ENCODE measurements around the gene FYCO1.

The FYCO1 gene

DNA sequence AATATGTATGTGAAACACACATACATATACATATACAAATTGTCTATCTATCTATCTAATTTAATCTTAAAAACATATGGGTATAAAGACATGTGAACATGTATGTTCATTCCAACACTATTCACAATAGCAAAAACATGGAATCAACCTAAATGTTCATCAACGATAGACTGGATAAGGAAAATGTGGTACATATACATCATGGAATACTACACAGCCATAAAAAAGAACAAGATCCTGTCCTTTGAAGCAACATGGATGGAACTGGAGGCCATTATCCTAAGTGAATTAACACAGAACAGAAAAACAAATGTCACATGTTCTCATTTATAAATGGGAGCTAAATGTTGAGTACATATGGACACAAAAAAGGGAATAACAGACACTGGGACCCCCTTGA lies 103.5 kb downstream of the FYCO1 start:
- DNase-seq (ENCODE audit: low read depth in 1 of 2, low spot score in 1 of 2) = no peak
- Histone ChIP-seq H3K4me3 (replicated peaks; ENCODE audit: insufficient read depth, low read length) (no peak overlapping the region), H3K27ac (replicated peaks) (no peak overlapping the region), H3K27me3 (ENCODE audit: insufficient read depth, poor library complexity, severe bottlenecking) (no peaks in the 10 kb centered on the region)
- TF ChIP-seq, protein P1, sequence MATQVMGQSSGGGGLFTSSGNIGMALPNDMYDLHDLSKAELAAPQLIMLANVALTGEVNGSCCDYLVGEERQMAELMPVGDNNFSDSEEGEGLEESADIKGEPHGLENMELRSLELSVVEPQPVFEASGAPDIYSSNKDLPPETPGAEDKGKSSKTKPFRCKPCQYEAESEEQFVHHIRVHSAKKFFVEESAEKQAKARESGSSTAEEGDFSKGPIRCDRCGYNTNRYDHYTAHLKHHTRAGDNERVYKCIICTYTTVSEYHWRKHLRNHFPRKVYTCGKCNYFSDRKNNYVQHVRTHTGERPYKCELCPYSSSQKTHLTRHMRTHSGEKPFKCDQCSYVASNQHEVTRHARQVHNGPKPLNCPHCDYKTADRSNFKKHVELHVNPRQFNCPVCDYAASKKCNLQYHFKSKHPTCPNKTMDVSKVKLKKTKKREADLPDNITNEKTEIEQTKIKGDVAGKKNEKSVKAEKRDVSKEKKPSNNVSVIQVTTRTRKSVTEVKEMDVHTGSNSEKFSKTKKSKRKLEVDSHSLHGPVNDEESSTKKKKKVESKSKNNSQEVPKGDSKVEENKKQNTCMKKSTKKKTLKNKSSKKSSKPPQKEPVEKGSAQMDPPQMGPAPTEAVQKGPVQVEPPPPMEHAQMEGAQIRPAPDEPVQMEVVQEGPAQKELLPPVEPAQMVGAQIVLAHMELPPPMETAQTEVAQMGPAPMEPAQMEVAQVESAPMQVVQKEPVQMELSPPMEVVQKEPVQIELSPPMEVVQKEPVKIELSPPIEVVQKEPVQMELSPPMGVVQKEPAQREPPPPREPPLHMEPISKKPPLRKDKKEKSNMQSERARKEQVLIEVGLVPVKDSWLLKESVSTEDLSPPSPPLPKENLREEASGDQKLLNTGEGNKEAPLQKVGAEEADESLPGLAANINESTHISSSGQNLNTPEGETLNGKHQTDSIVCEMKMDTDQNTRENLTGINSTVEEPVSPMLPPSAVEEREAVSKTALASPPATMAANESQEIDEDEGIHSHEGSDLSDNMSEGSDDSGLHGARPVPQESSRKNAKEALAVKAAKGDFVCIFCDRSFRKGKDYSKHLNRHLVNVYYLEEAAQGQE (IDR thresholded peaks at IDR 0.05; ENCODE audit: insufficient replicate concordance, low read depth) = no peak
- TF ChIP-seq POLR2AphosphoS5 (IDR thresholded peaks at IDR 0.05; ENCODE audit: low read depth) = no peak
- no peak for TF ChIP-seq SPI1 (IDR thresholded peaks at IDR 0.05; ENCODE audit: borderline replicate concordance, low read depth)
- TF ChIP-seq, protein P2, sequence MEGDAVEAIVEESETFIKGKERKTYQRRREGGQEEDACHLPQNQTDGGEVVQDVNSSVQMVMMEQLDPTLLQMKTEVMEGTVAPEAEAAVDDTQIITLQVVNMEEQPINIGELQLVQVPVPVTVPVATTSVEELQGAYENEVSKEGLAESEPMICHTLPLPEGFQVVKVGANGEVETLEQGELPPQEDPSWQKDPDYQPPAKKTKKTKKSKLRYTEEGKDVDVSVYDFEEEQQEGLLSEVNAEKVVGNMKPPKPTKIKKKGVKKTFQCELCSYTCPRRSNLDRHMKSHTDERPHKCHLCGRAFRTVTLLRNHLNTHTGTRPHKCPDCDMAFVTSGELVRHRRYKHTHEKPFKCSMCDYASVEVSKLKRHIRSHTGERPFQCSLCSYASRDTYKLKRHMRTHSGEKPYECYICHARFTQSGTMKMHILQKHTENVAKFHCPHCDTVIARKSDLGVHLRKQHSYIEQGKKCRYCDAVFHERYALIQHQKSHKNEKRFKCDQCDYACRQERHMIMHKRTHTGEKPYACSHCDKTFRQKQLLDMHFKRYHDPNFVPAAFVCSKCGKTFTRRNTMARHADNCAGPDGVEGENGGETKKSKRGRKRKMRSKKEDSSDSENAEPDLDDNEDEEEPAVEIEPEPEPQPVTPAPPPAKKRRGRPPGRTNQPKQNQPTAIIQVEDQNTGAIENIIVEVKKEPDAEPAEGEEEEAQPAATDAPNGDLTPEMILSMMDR (IDR thresholded peaks at IDR 0.05; ENCODE audit: insufficient read depth, low read length) = no peak
- TF ChIP-seq GABPA (IDR thresholded peaks at IDR 0.05; ENCODE audit: low read depth) = no peak

DNA sequence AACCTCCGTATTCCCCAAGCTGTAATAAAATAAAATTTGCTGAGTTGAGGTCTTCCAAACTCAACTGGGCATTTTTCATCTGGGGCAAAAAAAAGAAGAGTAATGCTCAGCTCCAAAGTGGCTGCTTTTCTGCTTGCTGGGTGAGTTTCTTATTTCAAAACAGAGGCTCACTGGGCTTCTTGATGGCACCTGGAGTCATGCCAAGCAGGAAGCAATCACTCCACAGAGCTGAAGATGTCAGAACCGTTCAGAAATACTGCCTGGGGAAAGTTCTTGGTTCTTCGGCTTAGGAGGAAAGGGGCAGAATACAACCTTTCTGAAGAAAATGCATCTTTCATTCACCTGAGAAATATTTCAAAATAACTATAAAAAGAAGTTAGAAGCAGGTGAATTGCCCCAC lies 105.2 kb downstream of the FYCO1 start:
- Histone ChIP-seq H3K27me3 (ENCODE audit: insufficient read depth, poor library complexity, severe bottlenecking) (no peaks in the 10 kb centered on the region), H3K4me3 (replicated peaks; ENCODE audit: insufficient read depth, low read length) (no peak overlapping the region), H3K27ac (replicated peaks) (no peak overlapping the region)
- no peak for DNase-seq (ENCODE audit: low read depth in 1 of 2, low spot score in 1 of 2)
- TF ChIP-seq SPI1 (IDR thresholded peaks at IDR 0.05; ENCODE audit: borderline replicate concordance, low read depth) = no peak
- TF ChIP-seq, protein P2 (IDR thresholded peaks at IDR 0.05; ENCODE audit: insufficient read depth, low read length) = no peak
- TF ChIP-seq, protein P1 (IDR thresholded peaks at IDR 0.05; ENCODE audit: insufficient replicate concordance, low read depth) = no peak

DNA sequence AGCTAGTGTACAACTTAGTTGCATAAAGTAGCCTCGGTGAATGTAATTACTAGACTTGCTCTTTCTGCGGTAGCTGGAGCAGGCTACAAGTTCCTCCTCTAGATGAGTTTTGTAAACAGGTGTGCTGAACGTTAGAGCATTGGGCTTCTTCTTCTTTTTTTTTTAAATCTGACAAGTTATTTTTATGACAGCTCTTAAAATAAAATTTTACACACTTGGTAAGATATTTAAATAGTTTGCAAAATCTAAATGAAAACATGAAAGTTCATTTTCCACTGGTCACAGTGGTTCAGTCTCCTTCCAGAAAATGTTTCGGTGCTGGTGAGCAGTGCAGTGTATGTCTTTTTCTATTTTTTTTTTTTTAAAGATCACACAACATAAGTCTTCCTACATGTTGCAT lies 106.3 kb downstream of the FYCO1 start:
- no peak for DNase-seq (ENCODE audit: low read depth in 1 of 2, low spot score in 1 of 2)
- TF ChIP-seq, protein P2 (IDR thresholded peaks at IDR 0.05; ENCODE audit: insufficient read depth, low read length) = no peak
- TF ChIP-seq POLR2AphosphoS5 (IDR thresholded peaks at IDR 0.05; ENCODE audit: low read depth) (no peak), GABPA (IDR thresholded peaks at IDR 0.05; ENCODE audit: low read depth) (no peak), SPI1 (IDR thresholded peaks at IDR 0.05; ENCODE audit: borderline replicate concordance, low read depth) (no peak)
- TF ChIP-seq, protein P1 (IDR thresholded peaks at IDR 0.05; ENCODE audit: insufficient replicate concordance, low read depth) = no peak
- no peaks in the 10 kb centered on the region for H3K27me3 ChIP-seq (ENCODE audit: insufficient read depth, poor library complexity, severe bottlenecking)
- H3K27ac ChIP-seq (replicated peaks) = no peak overlapping the region
- no peak overlapping the region for H3K4me3 ChIP-seq (replicated peaks; ENCODE audit: insufficient read depth, low read length)

All from HL-60 (cell line).